Mammary epithelial cell (primary cell): ENCODE results near the gene ZNF584.

Experiments
- CTCF ChIP-seq, 2 donors: IDR thresholded peaks in 1 of 2; conservative IDR thresholded peaks in 1 of 2; 2 replicates each; pipeline ENCODE4 v1.5.1; 2011 to 2012; ENCODE audit warnings: inconsistent platforms in 2 of 2, low read length in 2 of 2, mild to moderate bottlenecking in 2 of 2, control low read depth in 1 of 2, low read depth in 1 of 2; ENCODE audit not compliant: insufficient read depth in 1 of 2; ENCODE audit errors: extremely low read depth in 1 of 2
- EZH2 ChIP-seq: IDR thresholded peaks from 2 replicates; pipeline ENCODE4 v1.6.1; 2012; ENCODE audit warnings: low read length, inconsistent platforms, borderline replicate concordance

- TF ChIP-seq CTCF (conservative IDR thresholded peaks at IDR 0.05 in 1 of 2, IDR thresholded peaks at IDR 0.05 in 1 of 2; ENCODE audit: extremely low read depth in 1 of 2, insufficient read depth in 1 of 2, low read depth in 1 of 2, low read length in 2 of 2): no peak
- TF ChIP-seq EZH2: no peak
Observed at GRCh38 chr19:58434217-58434616, 25.8 kb downstream of the ZNF584 start.
